Measurements from ENCODE around the gene ATP9A. TPM values are rescaled to one million over a fixed set of nuclear protein-coding genes. Genes with fewer than 3 reads are reported as not detected.

The ATP9A gene
- total RNA-seq, 1 experiment from 2014 or later = 12.1 TPM

GRCh38 chr20:51760905-51761546, 7.2 kb downstream of the ATP9A start:
- WGBS (ENCODE audit: extremely low coverage, insufficient read length, low lambda C conversion rate) = no CpG with 5 or more reads among the region's 14 CpGs
- Histone ChIP-seq H2AK5ac (ENCODE audit: insufficient read length, low read length) (no peak overlapping the region), H3K4me2 (ENCODE audit: insufficient read depth, insufficient read length, low read length) (no peak overlapping the region), H3K79me1 (ENCODE audit: insufficient read depth, low read depth, low read length, poor library complexity, severe bottlenecking) (no peaks in the 10 kb centered on the region), H3K27ac (ENCODE audit: insufficient read length, low read depth, low read length) (no peak overlapping the region), H3K23ac (ENCODE audit: insufficient read length, low read depth, low read length) (no peak overlapping the region), H3K4ac (ENCODE audit: low read depth, low read length) (no peak overlapping the region), H2AFZ (ENCODE audit: low read length) (no peak overlapping the region), H3K79me2 (ENCODE audit: insufficient read depth, low read length) (no peaks in the 10 kb centered on the region), H4K20me1 (ENCODE audit: control insufficient read depth, insufficient read depth, insufficient read length) (no peaks in the 10 kb centered on the region), H3K23me2 (ENCODE audit: insufficient read length, low read depth, low read length, poor library complexity, severe bottlenecking) (no peaks in the 10 kb centered on the region), H2BK20ac (ENCODE audit: low read depth, low read length, poor library complexity, severe bottlenecking) (no peak overlapping the region), H2BK15ac (ENCODE audit: low read depth, low read length) (no peak overlapping the region), H4K91ac (ENCODE audit: insufficient read length, low read depth, low read length) (no peak overlapping the region), H2BK12ac (ENCODE audit: insufficient read length, low read depth, low read length) (no peak overlapping the region), H4K8ac (replicated peaks; ENCODE audit: insufficient read length, low read depth, low read length) (no peak overlapping the region), H4K5ac (ENCODE audit: insufficient read length, low read depth, low read length) (no peak overlapping the region), H3K14ac (ENCODE audit: insufficient read depth, low read length) (no peak overlapping the region), H3K18ac (ENCODE audit: insufficient read length, low read depth, low read length) (no peak overlapping the region), H3T11ph (ENCODE audit: low read length) (no peak overlapping the region), H2BK5ac (ENCODE audit: insufficient read length, low read length) (no peak overlapping the region), H2BK120ac (ENCODE audit: low read depth, low read length, poor library complexity, severe bottlenecking) (no peak overlapping the region), H3K27me3 (ENCODE audit: insufficient read depth, low read length) (no peaks in the 10 kb centered on the region), H3K9me3 (ENCODE audit: control insufficient read depth, low read depth, low read length) (no peaks in the 10 kb centered on the region), H3K9ac (ENCODE audit: extremely low read depth, insufficient read length, low read length) (no peak overlapping the region), H3K56ac (ENCODE audit: insufficient read length, low read depth, low read length) (no peak overlapping the region), H3K4me1 (ENCODE audit: insufficient read depth, low read length) (no peaks in the 10 kb centered on the region)
- H3K36me3 Mint-ChIP-seq (ENCODE audit: insufficient read depth in 1 of 3, low read depth in 3 of 3) = peaks cover 2 to 17% (median 9%) of the 10 kb centered on the region in 3 experiments
- TF ChIP-seq, protein P1, sequence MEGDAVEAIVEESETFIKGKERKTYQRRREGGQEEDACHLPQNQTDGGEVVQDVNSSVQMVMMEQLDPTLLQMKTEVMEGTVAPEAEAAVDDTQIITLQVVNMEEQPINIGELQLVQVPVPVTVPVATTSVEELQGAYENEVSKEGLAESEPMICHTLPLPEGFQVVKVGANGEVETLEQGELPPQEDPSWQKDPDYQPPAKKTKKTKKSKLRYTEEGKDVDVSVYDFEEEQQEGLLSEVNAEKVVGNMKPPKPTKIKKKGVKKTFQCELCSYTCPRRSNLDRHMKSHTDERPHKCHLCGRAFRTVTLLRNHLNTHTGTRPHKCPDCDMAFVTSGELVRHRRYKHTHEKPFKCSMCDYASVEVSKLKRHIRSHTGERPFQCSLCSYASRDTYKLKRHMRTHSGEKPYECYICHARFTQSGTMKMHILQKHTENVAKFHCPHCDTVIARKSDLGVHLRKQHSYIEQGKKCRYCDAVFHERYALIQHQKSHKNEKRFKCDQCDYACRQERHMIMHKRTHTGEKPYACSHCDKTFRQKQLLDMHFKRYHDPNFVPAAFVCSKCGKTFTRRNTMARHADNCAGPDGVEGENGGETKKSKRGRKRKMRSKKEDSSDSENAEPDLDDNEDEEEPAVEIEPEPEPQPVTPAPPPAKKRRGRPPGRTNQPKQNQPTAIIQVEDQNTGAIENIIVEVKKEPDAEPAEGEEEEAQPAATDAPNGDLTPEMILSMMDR (conservative IDR thresholded peaks at IDR 0.05) = no peak
- peaks cover 12 to 13% of the 10 kb centered on the region in 2 experiments for H3K4me1 Mint-ChIP-seq
- no peak overlapping the region for H3K4me3 Mint-ChIP-seq
- peak; percentile 51 for DNase-seq
- no peaks in the 10 kb centered on the region; the same call in 1 of the 2 replicates for H3K27me3 Mint-ChIP-seq (ENCODE audit: low read depth)
- peak overlapping the region; percentile 5 to 85 (median 56); a peak in 4 of 7 replicates for H3K27ac Mint-ChIP-seq
- H3K9me3 Mint-ChIP-seq = peaks cover 5% of the 10 kb centered on the region in 2 experiments; a peak in 4 of 5 replicates

Measured in H9 (cell line).